Measurements from ENCODE around the gene TUBB. TPM values are rescaled to one million over a fixed set of nuclear protein-coding genes. Genes with fewer than 3 reads are reported as not detected.

TUBB gene
- total and polyA plus RNA-seq, 3 experiments from 2014 or later: 136 to 1,639 (median 1,610) TPM

- Histone ChIP-seq H3K36me3 (ENCODE audit: insufficient read depth, low read length) (peaks cover under 1% of the 10 kb centered on the region), H3K4me1 (ENCODE audit: insufficient read depth, low read length) (peaks cover 46% of the 10 kb centered on the region), H3K27me3 (ENCODE audit: insufficient read depth, low read length, poor library complexity, severe bottlenecking) (no peaks in the 10 kb centered on the region), H3K9me3 (ENCODE audit: low read length) (no peaks in the 10 kb centered on the region), H3K27ac (ENCODE audit: low read depth, low read length) (peak overlapping the region; percentile 90), H3K4me3 (ENCODE audit: low read length) (peak overlapping the region; percentile 92)
- peak in 1 of 5 donors; percentile 27 for DNase-seq
- ChIA-PET CTCF (interaction anchor here (1.2 to 17.6 kb wide), 3 partner anchors 20 to 144 kb away, joined by 4 to 697 read pairs (median 5); partner anchors contain the start of genes MDC1 and TUBB), POLR2A (interaction anchor here (0.6 to 8.1 kb wide), 5 partner anchors 32 to 193 kb away, joined by 3 to 142 read pairs (median 6); partner anchors contain the start of genes MDC1 and TUBB)
- Mint-ChIP-seq H3K36me3 (peaks cover 6 to 57% (median 15%) of the 10 kb centered on the region in 3 donors), H3K4me1 (peaks cover 44 to 60% (median 45%) of the 10 kb centered on the region in 3 donors), H3K27me3 (no peaks in the 10 kb centered on the region), H3K4me3 (peak overlapping the region; percentile 95 to 100 (median 99)), H3K27ac (peak overlapping the region; percentile 91 to 100 (median 96)), H3K9me3 (no peaks in the 10 kb centered on the region)
Measured at GRCh38 chr6:30685157-30686008, 34.8 kb upstream of the TUBB start.

DNA sequence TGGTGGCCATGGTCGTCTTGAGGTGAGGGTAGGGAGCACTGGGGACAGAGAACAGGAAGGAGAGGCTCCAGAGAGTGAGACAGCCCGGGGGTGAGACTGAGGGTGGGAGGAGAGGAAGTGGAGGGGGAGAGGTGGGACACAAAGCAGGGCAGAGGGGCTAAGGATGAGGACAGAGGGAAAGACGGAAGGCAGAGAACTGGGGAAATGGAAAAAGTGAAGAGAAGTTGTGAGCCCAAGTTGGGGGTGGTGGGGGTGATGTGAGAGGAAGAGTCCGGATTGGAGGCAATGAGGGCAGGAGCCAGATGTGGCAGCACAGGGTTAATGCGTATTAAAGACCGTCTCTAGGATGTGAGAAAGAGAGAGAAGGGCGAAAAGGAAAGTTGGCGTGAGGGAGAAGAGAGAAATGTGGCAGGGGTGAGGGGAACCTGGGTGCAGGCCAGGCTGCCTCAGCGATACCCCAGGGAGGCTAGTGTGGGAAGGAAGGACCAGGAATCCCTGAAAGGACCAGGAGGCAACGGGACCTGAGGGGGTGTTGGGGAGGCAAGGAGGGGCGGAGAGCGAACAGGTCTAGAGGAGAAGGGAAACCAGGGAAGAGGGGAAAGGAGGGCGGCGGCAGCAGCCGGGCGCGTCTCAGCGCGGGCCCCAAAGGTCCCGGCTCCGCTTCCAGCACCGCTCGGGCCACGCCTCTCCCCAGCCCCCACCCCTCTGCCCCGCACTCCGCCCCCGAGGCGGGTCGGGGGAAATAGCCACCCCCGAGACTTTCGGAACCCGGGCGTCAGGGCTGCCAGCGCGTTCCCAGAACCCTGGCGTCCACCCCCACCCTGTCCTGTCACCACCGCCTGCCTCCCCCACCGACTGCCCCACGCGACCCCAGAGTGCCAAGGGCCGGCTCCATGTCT lies 33.9 kb upstream of the TUBB start, which contains the start of gene PPP1R18:
Gene PPP1R18 (minus strand): TSS at position 637 of the 899 bp plus-strand sequence. CDS start 627 bp downstream, at position 10.
- Mint-ChIP-seq H3K27me3 (no peaks in the 10 kb centered on the region), H3K27ac (peak within 1 kb of the TSS; percentile 91 to 100 (median 96)), H3K36me3 (peaks cover 3 to 52% (median 11%) of the 10 kb centered on the region in 3 donors), H3K4me3 (peak within 1 kb of the TSS; percentile 95 to 100 (median 99)), H3K9me3 (no peaks in the 10 kb centered on the region), H3K4me1 (peaks cover 45 to 61% (median 45%) of the 10 kb centered on the region in 3 donors)
- Histone ChIP-seq H3K36me3 (ENCODE audit: insufficient read depth, low read length) (no peaks in the 10 kb centered on the region), H3K4me3 (ENCODE audit: low read length) (peak within 1 kb of the TSS; percentile 92), H3K27me3 (ENCODE audit: insufficient read depth, low read length, poor library complexity, severe bottlenecking) (no peaks in the 10 kb centered on the region), H3K9me3 (ENCODE audit: low read length) (no peaks in the 10 kb centered on the region), H3K27ac (ENCODE audit: low read depth, low read length) (peak within 1 kb of the TSS; percentile 90), H3K4me1 (ENCODE audit: insufficient read depth, low read length) (peaks cover 43% of the 10 kb centered on the region)
- POLR2A ChIA-PET: interaction anchor here (8.1 kb wide), 1 partner anchor 35 kb away, joined by 142 read pairs; the partner anchor contains the start of gene TUBB
- CTCF ChIA-PET: interaction anchor here (1.2 to 17.6 kb wide), 3 partner anchors 21 to 145 kb away, joined by 4 to 697 read pairs (median 5); partner anchors contain the start of genes MDC1 and TUBB
- DNase-seq: peak; percentile 62 to 86 (median 79)

DNA sequence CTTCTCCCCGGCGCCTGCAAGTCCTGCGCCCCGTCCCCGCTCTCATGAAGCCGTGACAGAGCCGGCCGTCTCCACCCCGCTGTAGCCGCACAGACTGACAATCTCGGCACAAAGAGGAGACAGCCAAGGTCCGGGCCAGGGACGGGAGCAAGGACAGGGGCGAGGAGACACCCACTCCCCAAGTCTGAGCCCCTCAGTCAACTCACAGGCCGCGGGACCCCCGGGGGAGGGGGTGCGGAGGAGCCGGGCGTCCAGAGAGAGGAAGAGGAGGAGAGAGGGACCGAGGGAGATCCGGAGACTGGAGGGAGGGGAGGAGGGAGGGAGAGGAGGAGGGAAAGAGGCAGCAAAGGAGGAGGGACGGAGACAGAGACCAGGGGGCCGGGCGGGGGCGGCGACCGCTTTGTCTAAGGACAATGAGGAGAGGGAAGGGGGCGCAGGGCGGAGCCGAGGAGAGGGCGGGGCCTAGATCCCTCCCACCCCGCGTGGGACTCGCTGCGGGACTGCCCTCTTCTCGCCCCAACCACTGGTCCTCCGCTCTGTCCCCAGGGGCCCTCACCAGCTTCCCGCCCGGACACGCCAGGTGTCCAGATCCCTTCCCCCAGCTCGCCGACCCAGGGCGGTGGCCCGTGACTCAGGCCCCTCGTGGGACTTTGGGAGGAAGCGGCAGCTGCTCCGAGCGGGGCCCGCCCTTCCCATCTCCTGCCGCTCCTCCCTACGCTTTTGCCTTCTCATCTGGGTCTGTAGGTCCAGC lies 33.1 kb upstream of the TUBB start:
- H3K4me1 ChIP-seq (ENCODE audit: insufficient read depth, low read length): peaks cover 38% of the 10 kb centered on the region
- H3K9me3 Mint-ChIP-seq: no peaks in the 10 kb centered on the region
- DNase-seq: peak; percentile 48 to 83 (median 72)

DNA sequence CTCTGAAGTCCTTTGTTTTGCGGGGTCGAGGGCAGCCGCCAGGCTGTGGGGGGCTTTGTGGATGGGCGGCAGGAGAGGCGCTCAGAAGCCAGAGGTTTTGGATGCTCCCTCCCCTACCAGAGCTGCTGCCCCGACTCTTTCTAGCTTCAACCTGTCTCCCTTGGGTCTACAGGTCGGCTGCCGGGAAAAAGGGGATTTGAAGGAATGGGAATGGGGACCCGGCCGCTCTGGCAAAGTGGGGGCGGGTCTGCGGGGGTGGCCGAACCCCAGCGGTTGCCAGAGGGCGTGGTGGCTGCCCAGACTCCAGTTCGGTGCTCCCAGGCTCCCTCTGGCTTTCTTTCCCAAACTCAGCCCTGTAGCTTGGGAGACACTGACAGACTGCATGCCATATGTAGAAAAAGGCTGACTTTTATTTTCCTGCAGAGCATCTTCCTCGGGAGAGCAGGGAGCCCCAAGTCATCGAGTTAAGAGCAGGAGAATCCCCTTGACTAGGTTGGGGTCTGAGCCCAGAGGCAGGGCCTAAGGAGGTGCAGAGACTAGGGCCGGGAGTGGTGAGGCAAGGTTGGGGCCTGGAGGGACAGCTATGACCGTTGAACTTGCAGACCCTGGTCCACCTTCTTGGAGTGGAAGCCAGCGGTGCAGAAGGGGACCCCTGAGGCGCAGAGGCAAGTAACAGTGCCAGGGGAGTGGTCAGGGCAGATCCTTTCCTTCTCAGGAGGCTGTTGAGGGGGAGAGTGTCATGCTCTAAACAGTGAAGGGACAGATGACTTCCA lies 32.3 kb upstream of the TUBB start:
- no peaks in the 10 kb centered on the region for H3K9me3 Mint-ChIP-seq
- peak overlapping the region; percentile 95 to 100 (median 99) for H3K4me3 Mint-ChIP-seq
- Histone ChIP-seq H3K36me3 (ENCODE audit: insufficient read depth, low read length) (no peaks in the 10 kb centered on the region), H3K27ac (ENCODE audit: low read depth, low read length) (peak overlapping the region; percentile 90), H3K4me1 (ENCODE audit: insufficient read depth, low read length) (peaks cover 37% of the 10 kb centered on the region), H3K9me3 (ENCODE audit: low read length) (no peaks in the 10 kb centered on the region), H3K27me3 (ENCODE audit: insufficient read depth, low read length, poor library complexity, severe bottlenecking) (no peaks in the 10 kb centered on the region), H3K4me3 (ENCODE audit: low read length) (peak overlapping the region; percentile 92)
- H3K4me1 Mint-ChIP-seq: peaks cover 40 to 54% (median 40%) of the 10 kb centered on the region in 3 donors
- POLR2A ChIA-PET: interaction anchor here (1.2 to 1.5 kb wide), 3 partner anchors 9 to 33 kb away, joined by 4 to 10 read pairs (median 5); partner anchors contain the start of gene MDC1
- CTCF ChIA-PET: interaction anchor here (1.0 to 3.1 kb wide), 6 partner anchors 9 to 43 kb away, joined by 3 to 23 read pairs (median 4); partner anchors contain the start of gene MDC1
- H3K36me3 Mint-ChIP-seq: peaks cover 3 to 39% (median 5%) of the 10 kb centered on the region in 3 donors
- DNase-seq: no peak
- H3K27ac Mint-ChIP-seq: peak overlapping the region; percentile 84 to 99 (median 94)
- H3K27me3 Mint-ChIP-seq: no peaks in the 10 kb centered on the region

More for the DNA sequence above, 33.1 kb upstream of the TUBB start:
- Mint-ChIP-seq H3K4me1 (peaks cover 41 to 59% (median 43%) of the 10 kb centered on the region in 3 donors), H3K27me3 (no peaks in the 10 kb centered on the region), H3K36me3 (peaks cover 3 to 47% (median 8%) of the 10 kb centered on the region in 3 donors), H3K27ac (peak overlapping the region; percentile 91 to 99 (median 95)), H3K4me3 (peak overlapping the region; percentile 95 to 100 (median 99))
- CTCF ChIA-PET: interaction anchor here (1.0 to 3.1 kb wide), 6 partner anchors 8 to 44 kb away, joined by 3 to 23 read pairs (median 4); partner anchors contain the start of gene MDC1
- no peaks in the 10 kb centered on the region for H3K36me3 ChIP-seq (ENCODE audit: insufficient read depth, low read length)
- no peaks in the 10 kb centered on the region for H3K27me3 ChIP-seq (ENCODE audit: insufficient read depth, low read length, poor library complexity, severe bottlenecking)
- POLR2A ChIA-PET: interaction anchor here (1.2 to 1.5 kb wide), 3 partner anchors 8 to 34 kb away, joined by 4 to 10 read pairs (median 5); partner anchors contain the start of gene MDC1
- H3K9me3 ChIP-seq (ENCODE audit: low read length): no peaks in the 10 kb centered on the region
- H3K27ac ChIP-seq (ENCODE audit: low read depth, low read length): peak overlapping the region; percentile 90
- H3K4me3 ChIP-seq (ENCODE audit: low read length): peak overlapping the region; percentile 92

DNA sequence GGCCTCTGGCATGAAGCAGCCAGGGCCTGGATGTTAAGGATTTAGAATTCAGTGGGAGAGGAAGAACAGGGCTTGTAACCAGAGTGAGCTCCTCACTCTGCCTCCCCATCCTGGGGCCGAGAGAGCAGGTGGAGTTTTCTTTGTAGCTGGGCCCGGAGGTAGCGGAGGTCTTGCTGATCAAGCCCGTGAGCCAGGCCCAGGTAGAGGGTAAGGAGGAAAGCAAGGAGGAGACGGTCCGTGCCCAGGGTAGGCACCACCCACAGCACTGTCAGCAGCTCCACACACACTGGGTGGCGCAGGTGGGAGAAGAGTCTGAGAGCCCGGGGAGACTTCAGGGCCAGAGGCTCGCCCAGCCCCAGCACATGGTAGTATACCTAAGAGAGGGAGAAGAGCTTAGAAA lies 31.6 kb upstream of the TUBB start:
- H3K4me1 Mint-ChIP-seq: peaks cover 40 to 53% (median 40%) of the 10 kb centered on the region in 3 donors
- DNase-seq: peak in 1 of 5 donors; percentile 8
- no peaks in the 10 kb centered on the region for H3K9me3 Mint-ChIP-seq
- H3K27ac Mint-ChIP-seq: peak overlapping the region; percentile 91 to 99 (median 94)
- H3K4me3 Mint-ChIP-seq: peak overlapping the region; percentile 95 to 100 (median 99)
- POLR2A ChIA-PET: interaction anchor here (1.5 kb wide), 1 partner anchor 10 kb away, joined by 4 read pairs; no protein-coding TSS in a partner anchor
- H3K9me3 ChIP-seq (ENCODE audit: low read length): no peaks in the 10 kb centered on the region
- CTCF ChIA-PET: interaction anchor here (1.0 to 3.1 kb wide), 5 partner anchors 10 to 42 kb away, joined by 3 to 23 read pairs (median 4); partner anchors contain the start of gene MDC1
- peak overlapping the region; percentile 90 for H3K27ac ChIP-seq (ENCODE audit: low read depth, low read length)
- H3K36me3 ChIP-seq (ENCODE audit: insufficient read depth, low read length): no peaks in the 10 kb centered on the region
- H3K4me3 ChIP-seq (ENCODE audit: low read length): no peak overlapping the region
- no peaks in the 10 kb centered on the region for H3K27me3 ChIP-seq (ENCODE audit: insufficient read depth, low read length, poor library complexity, severe bottlenecking)
- no peaks in the 10 kb centered on the region for H3K27me3 Mint-ChIP-seq
- H3K36me3 Mint-ChIP-seq: peaks cover 3 to 32% (median 5%) of the 10 kb centered on the region in 3 donors
- peaks cover 37% of the 10 kb centered on the region for H3K4me1 ChIP-seq (ENCODE audit: insufficient read depth, low read length)

All from CD8-positive, alpha-beta memory T cell (primary cell).